SU-DHL-6 (cell line): ENCODE data around the gene LRRC72.

Experiments
- EZH2phosphoT487 ChIP-seq: fragments of 200-600 bp; sonication (generic), shearing (Covaris generic); conservative IDR thresholded peaks from 2 replicates; pipeline ENCODE4 v1.6.1; 2018; ENCODE audit warnings: mild to moderate bottlenecking, antibody characterized with exemption, low read length, moderate library complexity, mixed read lengths
- TF ChIP-seq, protein P1 (sequence below): fragments of 200-600 bp; sonication (generic); IDR thresholded peaks from one replicate; pipeline ENCODE4 v1.5.1; 2017; ENCODE audit warnings: antibody characterized with exemption, mild to moderate bottlenecking, low read length, moderate library complexity; ENCODE audit not compliant: insufficient read depth, poor library complexity, severe bottlenecking

DNA sequence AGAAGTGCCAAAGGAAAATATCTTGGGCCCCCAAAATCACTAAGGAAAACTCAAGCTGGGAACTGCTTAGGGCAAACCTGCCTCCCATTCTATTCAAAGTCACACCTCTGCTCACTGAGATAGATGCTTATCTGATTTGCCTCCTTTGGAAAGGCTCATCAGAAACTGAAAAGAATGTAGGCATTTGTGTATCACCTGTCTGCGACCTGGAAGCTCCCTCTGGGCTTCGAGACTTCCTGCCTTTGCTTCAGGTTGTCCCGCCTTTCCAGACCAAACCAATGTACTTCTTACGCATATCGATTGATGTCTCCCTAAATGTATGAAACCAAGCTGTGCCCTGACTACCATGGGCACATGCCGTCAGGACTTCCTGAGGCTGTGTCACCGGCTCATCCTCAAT is 14.5 kb upstream of the LRRC72 start:
- TF ChIP-seq, protein P1, sequence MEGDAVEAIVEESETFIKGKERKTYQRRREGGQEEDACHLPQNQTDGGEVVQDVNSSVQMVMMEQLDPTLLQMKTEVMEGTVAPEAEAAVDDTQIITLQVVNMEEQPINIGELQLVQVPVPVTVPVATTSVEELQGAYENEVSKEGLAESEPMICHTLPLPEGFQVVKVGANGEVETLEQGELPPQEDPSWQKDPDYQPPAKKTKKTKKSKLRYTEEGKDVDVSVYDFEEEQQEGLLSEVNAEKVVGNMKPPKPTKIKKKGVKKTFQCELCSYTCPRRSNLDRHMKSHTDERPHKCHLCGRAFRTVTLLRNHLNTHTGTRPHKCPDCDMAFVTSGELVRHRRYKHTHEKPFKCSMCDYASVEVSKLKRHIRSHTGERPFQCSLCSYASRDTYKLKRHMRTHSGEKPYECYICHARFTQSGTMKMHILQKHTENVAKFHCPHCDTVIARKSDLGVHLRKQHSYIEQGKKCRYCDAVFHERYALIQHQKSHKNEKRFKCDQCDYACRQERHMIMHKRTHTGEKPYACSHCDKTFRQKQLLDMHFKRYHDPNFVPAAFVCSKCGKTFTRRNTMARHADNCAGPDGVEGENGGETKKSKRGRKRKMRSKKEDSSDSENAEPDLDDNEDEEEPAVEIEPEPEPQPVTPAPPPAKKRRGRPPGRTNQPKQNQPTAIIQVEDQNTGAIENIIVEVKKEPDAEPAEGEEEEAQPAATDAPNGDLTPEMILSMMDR = no peak
- TF ChIP-seq EZH2phosphoT487 = no peak
